ENCODE data around the gene KCTD3.

- TF ChIP-seq CTCF (IDR thresholded peaks at IDR 0.05; ENCODE audit: low read length) = no peak
- no peak for TF ChIP-seq EZH2 (optimal IDR thresholded peaks at IDR 0.05; ENCODE audit: low read depth, low read length)
Observed at GRCh38 chr1:215603319-215603718, 36.2 kb downstream of the KCTD3 start.

Data from MM.1S (cell line).